Pancreas (tissue), 8 donors: ENCODE data around the gene TOM1. TPM values are rescaled to one million over a fixed set of nuclear protein-coding genes. Genes with fewer than 3 reads are reported as not detected.

Experiments used
- microRNA-seq, 2 donors: library from miRNA; unstranded; fragments of <30 nt; microRNA quantifications; one replicate each; pipeline versions ENCODE4 to v1.1.0, GENCODE V29; 2019 to 2020
- polyA plus RNA-seq, 2 donors: library from polyadenylated mRNA; stranded (reverse); fragments of 200-250 nt; gene quantifications; one replicate each; pipeline ENCODE4 v1.2.3, GENCODE V29; 2013
- total RNA-seq, 6 donors: library from RNA; stranded (reverse); fragmentation: NEBNext Ultra II Directional in 4 of 6; extraction: Animal tissue kit (Norgen Biotek cat#: 25700) in 4 of 6; gene quantifications; one replicate each; pipeline versions ENCODE4 v1.2.1 to v1.2.4, GENCODE V29; 2021 to 2023
- donor health status: healthy with polysubstance abuse.
- donor health status: DM: no; HTN: no; CAD: no; lungs with moderate emphysema.
- donor health status: DM: no; HTN: no; CAD: no.
- donor health status: Bipolar disorder and iron deficiency.
- donor health status: DM: yes; HTN: yes; CAD: no.
- donor health status: DM: no; HTN: no; CAD: no.
- donor health status: DM: no; HTN: no; CAD: no.
- donor health status: DM: yes; HTN: yes; CAD: no.

TOM1 gene
- total and polyA plus RNA-seq, 8 donors: 18.4 to 33.7 (median 21.0) TPM

Small RNAs within 50 kb of the gene (microRNA-seq; reads per million reads assigned to microRNA genes)
- gene MIR3909 (2.4 to 3.5 reads per million in 2 donors), gene MIR6069 (0 reads per million in 2 donors)

Other genes with a start within 250 kb of the TOM1 start
- under 1 TPM in 1 of 6 donors, not detected in 5; 0.12 TPM for gene ISX, start 233.7 kb upstream of the TOM1 start, total RNA-seq
- gene ISX, start 233.7 kb upstream of the TOM1 start, polyA plus RNA-seq: under 1 TPM in 1 of 2 donors, not detected in 1; 0.14 TPM
- gene HMGXB4, start 42.4 kb upstream of the TOM1 start, total RNA-seq: 10 to 100 TPM in 1 of 6 donors, 1 to 10 TPM in 5; 5.0 to 10.1 (median 6.6) TPM
- gene HMGXB4, start 42.4 kb upstream of the TOM1 start, polyA plus RNA-seq: 1 to 10 TPM; 4.8 to 5.3 TPM
- 10 to 100 TPM in 2 of 6 donors, 1 to 10 TPM in 4; 1.8 to 15.9 (median 2.9) TPM for gene HMOX1, start 81.2 kb downstream of the TOM1 start, total RNA-seq
- gene HMOX1, start 81.2 kb downstream of the TOM1 start, polyA plus RNA-seq: 1 to 10 TPM; 5.2 to 7.1 TPM
- gene MCM5, start 100.2 kb downstream of the TOM1 start, total RNA-seq: 10 to 100 TPM in 5 of 6 donors, 1 to 10 TPM in 1; 9.3 to 17.7 (median 13.6) TPM
- gene MCM5, start 100.2 kb downstream of the TOM1 start, polyA plus RNA-seq: 1 to 10 TPM; 7.2 to 9.8 TPM
- 1 to 10 TPM in 1 of 6 donors, under 1 TPM in 5; 0.28 to 1.1 (median 0.54) TPM for gene RASD2, start 240.9 kb downstream of the TOM1 start, total RNA-seq
- gene RASD2, start 240.9 kb downstream of the TOM1 start, polyA plus RNA-seq: 1 to 10 TPM in 1 of 2 donors, under 1 TPM in 1; 0.57 to 1.4 TPM